HCT116 (cell line): ENCODE data around the gene SEMA4D. TPM values are rescaled to one million over a fixed set of nuclear protein-coding genes. Genes with fewer than 3 reads are reported as not detected.

Source experiments
- ATAC-seq: fragments of 200-7000 bp; cut with Tn5 transposase; 2 replicates; pipeline ENCODE4 v1.9.1; 2020; ENCODE audit warnings: mild to moderate bottlenecking, moderate library complexity
- BruUV-seq: library from RNA; stranded (reverse); fragments of 400-500 nt; replicated peaks from 2 replicates; lab custom pipeline; 2021; lab: Mats Ljungman, UMichigan
- CTCF ChIA-PET: fragments of 300-600 bp; sonication (Branson Sonifier 250); formaldehyde crosslinking; loops from one replicate; lab custom pipeline; 2021; ENCODE audit warnings: antibody characterized with exemption; lab: Charles Lee
- POLR2A ChIA-PET: fragments of 300-600, 350-600 bp; sonication (Branson Sonifier 250); formaldehyde crosslinking; loops from one replicate; lab custom pipeline; 2021; ENCODE audit warnings: antibody characterized with exemption; lab: Charles Lee
- RAD21 ChIA-PET, 2 experiments: fragments of 300-600 bp; sonication (Branson Sonifier 250); formaldehyde crosslinking; loops; one replicate each; lab custom pipeline; 2023; ENCODE audit warnings: low total read pairs in 2 of 2; ENCODE audit not compliant: uncharacterized antibody in 2 of 2, unreplicated experiment in 2 of 2, low non-redundant PET in 1 of 2; lab: Charles Lee
- DNase-seq: peaks from one replicate; pipeline ENCODE4 v3.0.0-alpha.2; 2010; ENCODE audit warnings: low read depth, low spot score
- H2AFZ ChIP-seq: fragments of 200-600 bp; shearing (Covaris generic), sonication (generic); 2 replicates; pipeline ENCODE4 v1.6.1; 2017; ENCODE audit warnings: low read depth, mixed run types, mixed read lengths, antibody characterized with exemption, low read length; ENCODE audit not compliant: poor library complexity, severe bottlenecking
- H3K27ac ChIP-seq: 2 replicates; pipeline ENCODE4 v1.5.1; 2012; ENCODE audit warnings: low read depth, low read length
- H3K27me3 ChIP-seq: fragments of 200-600 bp; sonication (generic); 2 replicates; pipeline ENCODE4 v1.6.1; 2016; ENCODE audit warnings: mixed run types, low read length, mixed read lengths; ENCODE audit not compliant: insufficient read depth
- H3K36me3 ChIP-seq, 2 experiments: fragments of 200-500 bp in 1 of 2; fragments of 200-600 bp in 1 of 2; sonication (Bioruptor generic) in 1 of 2; sonication (generic) in 1 of 2; 2 replicates each; pipeline versions ENCODE4 v1.5.1 to v1.6.1; 2014 to 2016; ENCODE audit warnings: low read length in 2 of 2, inconsistent platforms in 1 of 2, mixed read lengths in 1 of 2, mixed run types in 1 of 2; ENCODE audit not compliant: insufficient read depth in 2 of 2, control insufficient read depth in 1 of 2
- H3K4me1 ChIP-seq, 2 experiments: fragments of 200-600 bp in 1 of 2; sonication (generic) in 1 of 2; 2 replicates each; pipeline versions ENCODE4 v1.5.1 to v1.6.1; 2012 to 2017; ENCODE audit warnings: low read length in 2 of 2, inconsistent platforms in 1 of 2, mild to moderate bottlenecking in 1 of 2, mixed read lengths in 1 of 2, mixed run types in 1 of 2, moderate library complexity in 1 of 2; ENCODE audit not compliant: insufficient read depth in 2 of 2, control insufficient read depth in 1 of 2
- H3K4me2 ChIP-seq: fragments of 200-600 bp; sonication (generic); 2 replicates; pipeline ENCODE4 v1.6.1; 2017; ENCODE audit warnings: mixed run types, low read length, mixed read lengths
- H3K4me3 ChIP-seq, 2 experiments: fragments of 200-600 bp in 1 of 2; sonication (generic) in 1 of 2; replicated peaks in 1 of 2; 2 replicates each; pipeline ENCODE4 v1.5.1; 2011 to 2016; ENCODE audit warnings: low read length in 2 of 2, control low read depth in 1 of 2, low read depth in 1 of 2, mild to moderate bottlenecking in 1 of 2, mixed read lengths in 1 of 2, mixed run types in 1 of 2
- H3K79me2 ChIP-seq: fragments of 200-600 bp; sonication (generic); 2 replicates; pipeline ENCODE4 v1.6.1; 2017; ENCODE audit warnings: mild to moderate bottlenecking, mixed run types, low read length, moderate library complexity, mixed read lengths; ENCODE audit not compliant: insufficient read depth
- H3K9ac ChIP-seq: fragments of 200-600 bp; sonication (generic); 2 replicates; pipeline ENCODE4 v1.6.1; 2016; ENCODE audit warnings: low read length, mixed read lengths
- H3K9me2 ChIP-seq: fragments of 200-600 bp; sonication (generic), shearing (Covaris generic); 2 replicates; pipeline ENCODE4 v1.6.1; 2017; ENCODE audit warnings: mixed run types, mild to moderate bottlenecking, moderate library complexity; ENCODE audit not compliant: insufficient read depth
- H3K9me3 ChIP-seq, 2 experiments: fragments of 200-500 bp in 1 of 2; fragments of 200-600 bp in 1 of 2; sonication (Bioruptor generic) in 1 of 2; sonication (generic) in 1 of 2; 2 replicates each; pipeline ENCODE4 v1.6.1; 2014 to 2017; ENCODE audit warnings: low read length in 2 of 2, mixed read lengths in 2 of 2, inconsistent platforms in 1 of 2, low read depth in 1 of 2, mild to moderate bottlenecking in 1 of 2, mixed run types in 1 of 2, moderate library complexity in 1 of 2; ENCODE audit not compliant: control insufficient read depth in 1 of 2, insufficient read depth in 1 of 2
- H4K20me1 ChIP-seq: fragments of 200-600 bp; sonication (generic), shearing (Covaris generic); 2 replicates; pipeline ENCODE4 v1.6.1; 2017; ENCODE audit warnings: mixed run types, mild to moderate bottlenecking, moderate library complexity; ENCODE audit not compliant: insufficient read depth
- ATF3 ChIP-seq: IDR thresholded peaks from 2 replicates; pipeline ENCODE4 v1.6.1; 2012
- CBX3 ChIP-seq: IDR thresholded peaks from 2 replicates; pipeline ENCODE4 v1.6.1; 2012; ENCODE audit warnings: low read depth
- EGR1 ChIP-seq: IDR thresholded peaks from 2 replicates; pipeline ENCODE4 v1.6.1; 2012; ENCODE audit warnings: low read depth
- EZH2 ChIP-seq: fragments of 200-600 bp; sonication (generic); IDR thresholded peaks from 2 replicates; pipeline ENCODE4 v1.6.1; 2017; ENCODE audit warnings: antibody characterized with exemption, mixed run types
- EZH2phosphoT487 ChIP-seq: fragments of 200-600 bp; IDR thresholded peaks from 2 replicates; pipeline ENCODE4 v1.6.1; 2018; ENCODE audit warnings: antibody characterized with exemption, borderline replicate concordance
- FOSL1 ChIP-seq: IDR thresholded peaks from 2 replicates; pipeline ENCODE4 v1.6.1; 2012; ENCODE audit warnings: low read depth
- JUND ChIP-seq: IDR thresholded peaks from 2 replicates; pipeline ENCODE4 v1.6.1; 2012
- POLR2A ChIP-seq: IDR thresholded peaks from 2 replicates; pipeline ENCODE4 v1.7.0; 2011; ENCODE audit warnings: borderline replicate concordance; ENCODE audit not compliant: insufficient read depth, insufficient read length; ENCODE audit errors: extremely low read depth
- POLR2AphosphoS5 ChIP-seq: IDR thresholded peaks from 2 replicates; pipeline ENCODE4 v1.6.1; 2011; ENCODE audit warnings: mild to moderate bottlenecking, low read depth, low read length, moderate library complexity
- REST ChIP-seq: IDR thresholded peaks from 2 replicates; pipeline ENCODE4 v1.6.1; 2012; ENCODE audit warnings: low read depth
- SIN3A ChIP-seq: IDR thresholded peaks from 2 replicates; pipeline ENCODE4 v1.6.1; 2012; ENCODE audit warnings: low read depth
- SRF ChIP-seq: IDR thresholded peaks from 2 replicates; pipeline ENCODE4 v1.6.1; 2012; ENCODE audit warnings: low read depth
- TCF7L2 ChIP-seq: IDR thresholded peaks from 2 replicates; pipeline ENCODE4 v1.7.0; 2011; ENCODE audit warnings: borderline replicate concordance, inconsistent platforms; ENCODE audit not compliant: insufficient read depth, insufficient read length; ENCODE audit errors: extremely low read depth
- YY1 ChIP-seq: IDR thresholded peaks from 2 replicates; pipeline ENCODE4 v1.6.1; 2011; ENCODE audit warnings: low read length, low read depth, moderate library complexity, mild to moderate bottlenecking; ENCODE audit not compliant: insufficient replicate concordance; ENCODE audit errors: extremely low read depth
- ZBTB33 ChIP-seq: IDR thresholded peaks from 2 replicates; pipeline ENCODE4 v1.6.1; 2011; ENCODE audit warnings: mild to moderate bottlenecking, low read length, moderate library complexity; ENCODE audit not compliant: insufficient replicate concordance; ENCODE audit errors: extremely low read depth
- ZFX ChIP-seq: fragments of 450-650 bp; IDR thresholded peaks from 2 replicates; pipeline ENCODE4 v1.6.1; 2017
- ZNF274 ChIP-seq: fragments of 200-500 bp; sonication (Bioruptor generic); IDR thresholded peaks from 2 replicates; pipeline ENCODE4 v1.6.1; 2014; ENCODE audit warnings: mild to moderate bottlenecking, low read depth, low read length, inconsistent platforms
- intact Hi-C: fragments of 100-400 bp; cut with micrococcal nuclease; formaldehyde crosslinking; loops from 2 replicates; pipeline ENCODE4 v1.10.0; 2022
- total RNA-seq: library from RNA; stranded (reverse); gene quantifications from one replicate; pipeline ENCODE4 v1.2.1, GENCODE V29; 2021; ENCODE audit not compliant: unreplicated experiment
- TF ChIP-seq, protein P1 (sequence below): IDR thresholded peaks from 2 replicates; pipeline ENCODE4 v1.6.1; 2012

SEMA4D gene
- total RNA-seq, 1 experiment from 2014 or later: 32.0 TPM

GRCh38 chr9:89528540-89528939 is 30.6 kb upstream of the SEMA4D start:
- no peaks in the 10 kb centered on the region for H3K9me2 ChIP-seq
- no peaks in the 10 kb centered on the region for H3K9me3 ChIP-seq
- no peak for DNase-seq
- H3K4me1 ChIP-seq: peaks cover 0 to 4% of the 10 kb centered on the region in 2 experiments; a peak in 1 of 4 replicates
- ATAC-seq: no peak
- ChIA-PET CTCF (no interaction called here), POLR2A (no interaction called here), RAD21 (no interaction called here)
- no peak overlapping the region for H3K4me3 ChIP-seq
- H3K79me2 ChIP-seq: no peaks in the 10 kb centered on the region
- no peak overlapping the region for H2AFZ ChIP-seq
- H3K36me3 ChIP-seq: no peaks in the 10 kb centered on the region
- H3K9ac ChIP-seq: no peak overlapping the region
- no peak overlapping the region for H3K4me2 ChIP-seq
- H3K27ac ChIP-seq: no peak overlapping the region
- no peaks in the 10 kb centered on the region for H4K20me1 ChIP-seq
- TF ChIP-seq YY1: no peak
- no peak for TF ChIP-seq CBX3
- TF ChIP-seq SIN3A: no peak
- no peak for TF ChIP-seq ZNF274
- TF ChIP-seq ZFX: no peak
- no peak for TF ChIP-seq EGR1
- no peak for TF ChIP-seq ZBTB33
- TF ChIP-seq REST: no peak
- TF ChIP-seq POLR2AphosphoS5: no peak
- TF ChIP-seq EZH2phosphoT487: no peak
- no peak for TF ChIP-seq JUND
- TF ChIP-seq SRF: no peak
- no peak for TF ChIP-seq FOSL1
- TF ChIP-seq, protein P1, sequence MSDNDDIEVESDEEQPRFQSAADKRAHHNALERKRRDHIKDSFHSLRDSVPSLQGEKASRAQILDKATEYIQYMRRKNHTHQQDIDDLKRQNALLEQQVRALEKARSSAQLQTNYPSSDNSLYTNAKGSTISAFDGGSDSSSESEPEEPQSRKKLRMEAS: no peak
- no peak for TF ChIP-seq ATF3
- TF ChIP-seq POLR2A: no peak
- TF ChIP-seq EZH2: no peak
- TF ChIP-seq TCF7L2: no peak
- BruUV-seq: no TSS peak
- intact Hi-C loops: no loop called here
- H3K27me3 ChIP-seq: no peaks in the 10 kb centered on the region
